T-helper 2 cell treated with Interferon-gamma antibody and Interleukin-4, amounts not matched to agents 5 μg/mL and 100 μg/mL, for 36 hours (primary cell): ENCODE results near the gene TUBB3.
"Not testable (repeated sequence)": the region's sequence is repeated elsewhere in the genome, so short reads cannot be mapped to it uniquely, and the experiment has no call there.

Experiments used
- DNase-seq: peaks from one replicate; pipeline ENCODE4 v3.0.0; 2021; ENCODE audit warnings: low spot score
- H3K27ac Mint-ChIP-seq: one replicate; pipeline ENCODE4 v1.8.0; 2021; ENCODE audit warnings: mild to moderate bottlenecking, mixed read lengths
- H3K27me3 Mint-ChIP-seq: one replicate; pipeline ENCODE4 v1.8.0; 2021; ENCODE audit warnings: low read depth, mixed read lengths
- H3K36me3 Mint-ChIP-seq: one replicate; pipeline ENCODE4 v1.8.0; 2021; ENCODE audit warnings: low read depth, mixed read lengths
- H3K4me1 Mint-ChIP-seq: one replicate; pipeline ENCODE4 v1.8.0; 2021; ENCODE audit warnings: low read depth, mixed read lengths
- H3K4me3 Mint-ChIP-seq: one replicate; pipeline ENCODE4 v1.8.0; 2022; ENCODE audit warnings: mild to moderate bottlenecking, moderate library complexity, mixed read lengths
- H3K9me3 Mint-ChIP-seq: one replicate; pipeline ENCODE4 v1.8.0; 2021; ENCODE audit warnings: mixed read lengths

The TUBB3 gene

DNA sequence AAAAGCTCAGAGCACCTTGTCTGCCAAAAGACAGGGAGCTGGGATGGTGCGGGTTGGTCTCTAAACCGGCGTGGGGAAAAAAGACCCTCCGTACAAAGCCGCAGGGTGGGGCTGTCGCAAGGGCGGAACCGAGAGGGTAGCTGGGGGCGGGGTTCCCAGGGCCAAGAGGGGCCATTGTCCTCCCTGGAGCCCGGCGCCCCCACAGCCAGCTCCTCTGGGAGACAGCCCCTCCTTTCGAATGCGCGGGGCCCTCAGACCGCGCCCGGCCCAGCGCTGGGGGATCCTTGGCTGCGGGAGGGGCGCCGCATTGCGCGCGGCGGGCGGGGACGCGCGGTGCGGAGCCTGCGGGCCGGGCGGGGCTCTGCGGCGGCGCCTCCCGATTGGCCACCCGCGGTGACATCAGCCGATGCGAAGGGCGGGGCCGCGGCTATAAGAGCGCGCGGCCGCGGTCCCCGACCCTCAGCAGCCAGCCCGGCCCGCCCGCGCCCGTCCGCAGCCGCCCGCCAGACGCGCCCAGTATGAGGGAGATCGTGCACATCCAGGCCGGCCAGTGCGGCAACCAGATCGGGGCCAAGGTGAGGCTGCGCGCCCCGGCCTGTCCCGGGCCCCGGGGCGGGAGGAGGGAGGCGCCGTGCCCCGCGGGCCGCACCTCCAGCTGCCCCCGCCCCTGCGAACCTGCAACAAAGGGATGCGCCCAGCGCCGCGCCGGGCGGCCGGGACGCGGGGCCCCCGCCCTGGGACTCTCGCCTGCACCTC lies at the start of gene TUBB3:
TSS of gene TUBB3 (plus strand) at position 459 of the 756 bp plus-strand sequence. CDS start at position 519, 60 bp downstream.
- peaks cover 35% of the 10 kb centered on the region for H3K27me3 Mint-ChIP-seq
- peak within 1 kb of the TSS; percentile 79 for H3K4me3 Mint-ChIP-seq
- no peaks in the 10 kb centered on the region for H3K36me3 Mint-ChIP-seq
- H3K9me3 Mint-ChIP-seq = no peaks in the 10 kb centered on the region
- peak within 1 kb of the TSS; percentile 45 for H3K27ac Mint-ChIP-seq
- H3K4me1 Mint-ChIP-seq = peaks cover 24% of the 10 kb centered on the region
- DNase-seq = peak; percentile 75

DNA sequence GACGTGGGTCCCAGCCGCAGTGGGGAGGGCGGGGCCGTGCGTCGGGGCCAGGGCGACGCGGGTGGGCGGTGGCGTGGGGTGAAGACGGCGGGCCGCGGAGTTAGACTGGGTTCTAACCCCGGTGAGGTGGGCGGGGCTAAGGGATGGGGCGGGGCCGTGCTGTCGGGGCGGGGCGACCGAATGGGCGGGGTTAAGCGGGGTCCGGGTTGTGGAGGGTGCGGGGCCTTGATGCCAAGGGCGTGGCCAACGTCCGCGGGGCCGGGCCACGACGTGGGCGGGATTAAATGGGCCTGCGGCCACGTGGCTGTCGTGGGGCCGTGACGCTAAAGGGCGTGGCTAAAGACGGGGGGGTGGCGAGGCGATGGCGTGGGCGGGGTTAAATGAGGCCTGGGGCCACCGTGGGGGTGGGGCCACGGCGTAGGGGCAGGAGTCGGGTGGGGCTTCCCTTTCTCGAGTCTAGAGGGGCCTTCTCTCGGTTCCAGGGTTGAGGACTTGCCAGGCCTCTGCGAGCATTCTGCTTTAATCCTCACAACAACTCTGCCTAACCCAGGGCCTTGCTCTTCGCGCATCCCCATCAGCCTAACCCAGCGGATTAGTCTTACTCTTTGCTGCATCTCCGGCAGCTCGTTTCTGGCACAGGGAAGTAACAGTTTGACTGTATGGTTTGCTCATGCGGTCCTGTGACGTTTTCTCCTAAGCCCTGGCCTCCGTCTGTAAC lies 49.0 kb upstream of the TUBB3 start:
- peaks cover 9% of the 10 kb centered on the region for H3K9me3 Mint-ChIP-seq
- no peaks in the 10 kb centered on the region for H3K27me3 Mint-ChIP-seq
- peaks cover 9% of the 10 kb centered on the region for H3K4me1 Mint-ChIP-seq
- H3K36me3 Mint-ChIP-seq = peaks cover 29% of the 10 kb centered on the region
- H3K27ac Mint-ChIP-seq = peak overlapping the region; percentile 99
- peak; percentile 93 for DNase-seq
- peak overlapping the region; percentile 94 for H3K4me3 Mint-ChIP-seq

DNA sequence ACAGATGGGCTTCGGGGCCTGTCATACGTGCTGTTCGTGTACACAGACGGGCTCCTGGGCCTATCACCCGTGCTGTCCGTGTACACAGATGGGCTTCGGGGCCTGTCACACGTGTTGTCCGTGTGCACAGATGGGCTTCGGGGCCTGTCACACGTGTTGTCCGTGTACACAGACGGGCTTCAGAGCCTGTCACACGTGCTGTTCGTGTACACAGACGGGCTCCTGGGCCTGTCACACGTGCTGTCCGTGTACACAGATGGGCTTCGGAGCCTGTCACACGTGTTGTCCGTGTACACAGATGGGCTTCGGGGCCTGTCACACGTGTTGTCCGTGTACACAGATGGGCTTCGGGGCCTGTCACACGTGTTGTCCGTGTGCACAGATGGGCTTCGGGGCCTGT lies 44.0 kb upstream of the TUBB3 start:
- not testable (repeated sequence) for H3K4me1 Mint-ChIP-seq, H3K27me3 Mint-ChIP-seq
- H3K36me3 Mint-ChIP-seq = peaks cover 53% of the 10 kb centered on the region

DNA sequence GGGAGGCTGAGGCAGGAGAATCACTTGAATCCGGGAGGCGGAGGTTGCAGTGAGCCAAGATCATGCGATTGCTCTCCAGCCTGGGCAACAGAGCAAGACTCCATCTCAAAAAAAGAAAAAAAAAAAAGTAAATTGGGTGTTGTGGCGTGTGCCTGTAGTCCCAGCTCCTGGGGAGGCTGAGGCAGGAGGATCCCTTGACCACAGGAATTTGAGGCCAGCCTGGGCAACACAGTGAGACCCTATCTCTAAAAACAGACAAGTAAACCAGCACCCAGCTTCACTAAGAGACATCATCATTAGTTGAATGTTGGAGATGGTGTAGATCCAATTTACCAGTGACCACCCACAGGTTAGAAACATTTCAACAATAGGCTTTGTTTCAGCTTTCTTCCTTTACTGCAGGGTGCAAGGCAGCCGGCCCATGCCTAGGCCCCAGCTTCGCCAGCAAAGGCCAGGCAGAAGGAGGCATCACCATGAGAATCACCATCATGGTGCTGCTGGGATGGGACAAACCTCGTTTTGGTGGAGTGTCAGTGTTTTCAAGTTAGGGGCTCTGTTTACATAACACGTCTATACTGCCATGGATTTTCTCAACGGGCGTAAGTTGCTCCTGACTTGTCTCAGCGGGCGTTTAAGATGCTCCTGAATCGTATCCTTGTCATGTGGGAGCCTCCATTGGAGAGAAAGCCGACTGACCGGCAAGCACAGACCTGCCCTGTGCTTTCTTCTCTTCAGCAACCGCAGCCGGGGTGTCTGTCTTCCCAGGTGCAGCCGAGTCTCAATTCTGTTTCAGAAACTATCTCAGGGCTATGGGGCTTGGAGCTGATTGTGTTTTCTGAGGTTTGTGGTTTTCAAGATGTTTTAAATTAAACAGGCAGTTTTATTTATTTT lies 42.4 kb upstream of the TUBB3 start:
- DNase-seq = no peak
- Mint-ChIP-seq H3K9me3 (peaks cover 4% of the 10 kb centered on the region), H3K36me3 (peaks cover 53% of the 10 kb centered on the region), H3K27me3 (no peaks in the 10 kb centered on the region), H3K4me3 (no peak overlapping the region), H3K4me1 (peaks cover 4% of the 10 kb centered on the region), H3K27ac (no peak overlapping the region)

More for the DNA sequence above, 44.0 kb upstream of the TUBB3 start:
- DNase-seq, H3K4me3 Mint-ChIP-seq, H3K27ac Mint-ChIP-seq, H3K9me3 Mint-ChIP-seq: not testable (repeated sequence)

DNA sequence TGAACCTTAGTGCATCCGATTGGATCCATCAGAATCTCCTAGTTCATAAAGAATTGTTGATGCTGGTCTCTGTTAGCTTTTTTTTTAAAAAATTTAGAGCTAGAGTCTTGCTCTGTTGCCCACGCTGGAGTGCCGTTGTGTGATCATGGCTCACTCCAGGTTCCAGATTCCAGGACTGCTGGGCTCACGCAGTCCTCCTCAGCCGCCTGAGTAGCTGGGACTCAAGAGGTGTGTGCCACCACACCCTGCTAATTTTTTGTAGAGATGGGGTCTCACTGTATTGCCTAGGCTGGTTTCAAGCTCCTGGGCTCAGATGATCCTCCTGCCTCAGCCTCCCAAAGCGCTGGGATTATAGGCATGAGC lies 41.8 kb upstream of the TUBB3 start:
- peaks cover 4% of the 10 kb centered on the region for H3K9me3 Mint-ChIP-seq

DNA sequence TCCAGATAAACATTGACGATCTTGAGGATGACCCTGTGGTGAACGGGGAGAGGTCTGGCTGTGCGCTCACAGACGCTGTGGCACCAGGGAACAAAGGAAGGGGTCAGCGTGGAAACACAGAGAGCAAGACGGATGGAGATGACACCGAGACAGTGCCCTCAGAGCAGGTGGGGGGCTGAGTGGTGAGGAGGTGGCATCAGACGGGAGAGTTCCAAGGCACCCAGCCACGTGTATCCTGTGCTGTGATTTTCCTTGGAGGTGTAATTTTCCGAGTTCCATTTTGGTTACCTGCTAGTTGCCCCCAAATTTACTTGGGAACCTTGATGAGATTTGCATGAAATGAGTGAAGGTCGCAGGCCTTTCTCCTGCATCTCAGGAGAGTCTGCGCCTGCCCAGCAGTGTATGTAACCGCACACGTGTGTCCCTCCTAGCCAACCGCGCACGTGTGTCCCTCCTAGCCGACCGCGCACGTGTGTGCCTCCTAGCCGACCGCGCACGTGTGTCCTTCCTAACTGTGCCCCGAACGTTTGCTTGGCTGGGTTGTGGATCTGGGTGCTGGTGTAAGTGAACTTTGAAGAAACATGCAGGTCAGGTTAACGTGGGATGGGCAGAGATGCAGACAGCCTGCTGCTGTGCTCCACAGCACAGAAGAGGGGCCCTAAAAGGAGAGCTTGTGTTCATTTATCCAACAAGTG lies 39.6 kb upstream of the TUBB3 start:
- Mint-ChIP-seq H3K4me3 (no peak overlapping the region), H3K9me3 (no peaks in the 10 kb centered on the region), H3K27ac (no peak overlapping the region), H3K4me1 (peaks cover 3% of the 10 kb centered on the region), H3K36me3 (peaks cover 50% of the 10 kb centered on the region), H3K27me3 (no peaks in the 10 kb centered on the region)
- DNase-seq = no peak

More for the DNA sequence above, 41.8 kb upstream of the TUBB3 start:
- Mint-ChIP-seq H3K4me3 (no peak overlapping the region), H3K27ac (no peak overlapping the region), H3K36me3 (peaks cover 50% of the 10 kb centered on the region), H3K4me1 (peaks cover 4% of the 10 kb centered on the region), H3K27me3 (no peaks in the 10 kb centered on the region)
- DNase-seq = no peak

GRCh38 chr16:89884041-89884421 lies 39.1 kb upstream of the TUBB3 start:
- no peak for DNase-seq
- Mint-ChIP-seq H3K27ac (no peak overlapping the region), H3K9me3 (no peaks in the 10 kb centered on the region), H3K27me3 (no peaks in the 10 kb centered on the region), H3K4me3 (no peak overlapping the region), H3K36me3 (peaks cover 48% of the 10 kb centered on the region), H3K4me1 (peaks cover 3% of the 10 kb centered on the region)

DNA sequence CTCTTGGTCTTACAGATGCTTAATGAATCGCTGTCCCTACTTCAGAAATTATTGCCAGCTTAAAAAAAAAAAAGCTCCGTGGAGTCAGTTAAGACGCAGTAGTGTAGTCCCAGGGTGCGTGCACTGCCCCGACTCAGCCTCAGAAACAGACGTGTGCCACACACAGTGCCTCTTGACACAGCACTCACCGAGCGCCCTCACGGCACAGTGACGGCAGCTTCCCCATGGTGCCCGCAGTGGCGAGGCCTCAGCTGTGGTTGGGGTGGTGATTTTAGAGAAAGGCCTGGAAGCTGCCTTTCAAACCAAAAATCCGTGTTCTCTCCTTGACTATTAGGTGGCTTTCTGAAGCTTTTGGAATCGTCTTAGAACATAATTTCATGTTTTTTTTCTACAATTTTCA lies 35.9 kb upstream of the TUBB3 start:
- Mint-ChIP-seq H3K36me3 (peaks cover 55% of the 10 kb centered on the region), H3K9me3 (no peaks in the 10 kb centered on the region), H3K4me1 (peaks cover 5% of the 10 kb centered on the region), H3K27me3 (no peaks in the 10 kb centered on the region), H3K27ac (no peak overlapping the region), H3K4me3 (no peak overlapping the region)
- no peak for DNase-seq

DNA sequence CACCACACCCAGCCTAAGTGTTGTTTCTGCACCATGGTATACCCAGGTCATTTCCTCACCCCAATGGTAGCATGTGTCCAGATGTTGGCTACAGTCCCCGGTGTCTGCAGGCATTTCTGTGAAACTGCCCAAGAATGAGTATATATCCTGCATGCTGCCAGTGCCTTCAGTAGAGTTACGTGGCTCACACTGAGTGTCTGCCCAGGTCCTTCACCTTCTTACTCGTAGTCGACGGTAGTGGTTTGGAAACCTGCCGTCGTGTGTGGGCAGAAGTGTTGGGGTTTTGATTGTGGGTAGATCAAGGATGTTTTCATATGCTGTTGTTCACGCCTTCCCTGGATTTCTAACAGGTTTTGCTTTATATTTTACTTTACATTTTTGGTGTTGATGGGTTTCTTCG lies 32.9 kb upstream of the TUBB3 start:
- Mint-ChIP-seq H3K4me3 (no peak overlapping the region), H3K27me3 (no peaks in the 10 kb centered on the region), H3K36me3 (peaks cover 42% of the 10 kb centered on the region), H3K9me3 (no peaks in the 10 kb centered on the region), H3K27ac (peak overlapping the region; percentile 36), H3K4me1 (peaks cover 5% of the 10 kb centered on the region)
- peak; percentile 40 for DNase-seq

DNA sequence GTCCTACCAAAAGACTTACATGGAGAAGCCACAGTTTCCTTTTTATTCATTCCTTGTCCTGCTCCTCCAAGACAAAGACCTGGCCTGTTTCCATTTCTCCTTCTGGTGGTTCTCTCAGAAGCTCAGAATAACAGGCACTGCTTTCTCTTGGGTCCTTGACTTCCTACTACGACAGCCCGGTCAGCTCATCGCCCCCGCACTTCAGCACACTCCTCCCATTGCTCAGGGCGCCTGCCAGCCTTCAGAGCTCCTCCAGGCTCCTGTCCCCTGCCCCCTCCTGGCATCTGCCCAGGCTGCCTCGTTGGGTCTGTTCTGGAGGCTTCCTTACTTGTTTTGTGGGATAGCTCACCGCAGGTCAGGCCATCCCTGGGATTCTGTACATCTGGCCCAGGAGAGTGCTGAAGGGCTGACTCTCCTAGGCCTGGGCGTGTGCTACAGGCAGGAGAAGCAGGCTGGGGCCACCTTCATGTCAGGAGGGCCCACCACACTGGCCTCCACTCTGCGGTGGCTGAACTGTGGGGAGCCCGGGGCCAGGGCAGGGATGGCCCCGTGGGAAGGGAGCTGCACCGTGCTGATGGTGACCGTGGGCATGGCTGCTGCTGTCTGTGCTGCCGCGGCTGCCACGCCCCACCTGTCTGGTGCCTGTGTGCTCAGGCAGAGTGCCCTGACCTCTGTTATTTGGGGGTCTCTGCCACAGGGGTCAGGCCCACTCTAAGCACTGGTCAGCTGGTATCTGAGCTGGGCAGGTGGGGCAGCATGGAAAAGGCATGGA lies 32.1 kb upstream of the TUBB3 start:
- peak overlapping the region; percentile 21 for H3K27ac Mint-ChIP-seq
- no peak overlapping the region for H3K4me3 Mint-ChIP-seq
- no peak for DNase-seq

GRCh38 chr16:89892055-89892630 lies 31.0 kb upstream of the TUBB3 start:
- no peak for DNase-seq
- Mint-ChIP-seq H3K4me3 (no peak overlapping the region), H3K4me1 (peaks cover 5% of the 10 kb centered on the region), H3K36me3 (peaks cover 43% of the 10 kb centered on the region), H3K27me3 (no peaks in the 10 kb centered on the region), H3K9me3 (no peaks in the 10 kb centered on the region), H3K27ac (no peak overlapping the region)

More for the DNA sequence above, 32.1 kb upstream of the TUBB3 start:
- Mint-ChIP-seq H3K4me1 (peaks cover 5% of the 10 kb centered on the region), H3K9me3 (no peaks in the 10 kb centered on the region), H3K36me3 (peaks cover 43% of the 10 kb centered on the region), H3K27me3 (no peaks in the 10 kb centered on the region)

- Mint-ChIP-seq H3K27ac (no peak overlapping the region), H3K4me3 (no peak overlapping the region), H3K27me3 (no peaks in the 10 kb centered on the region), H3K9me3 (no peaks in the 10 kb centered on the region), H3K36me3 (peaks cover 40% of the 10 kb centered on the region), H3K4me1 (peaks cover 5% of the 10 kb centered on the region)
- DNase-seq = no peak
Measured at GRCh38 chr16:89892635-89893034, 30.5 kb upstream of the TUBB3 start.
